Neural progenitor cell (in vitro differentiated cells): ENCODE measurements around the gene GINS3. TPM values are rescaled to one million over a fixed set of nuclear protein-coding genes. Genes with fewer than 3 reads are reported as not detected.

Experiments
- DNase-seq: peaks from one replicate; pipeline ENCODE4 v3.0.0-alpha.2; 2016; ENCODE audit warnings: low spot score
- H2AFZ ChIP-seq: fragments of 200-600 bp; sonication (generic); replicated peaks from 2 replicates; pipeline ENCODE4 v1.6.1; 2016; ENCODE audit warnings: antibody characterized with exemption
- H3F3A ChIP-seq: fragments of 200-600 bp; sonication (generic); 2 replicates; pipeline ENCODE4 v1.6.1; 2016; ENCODE audit warnings: antibody characterized with exemption, low read depth
- H3K27ac ChIP-seq: fragments of 200-600 bp; sonication (generic); 2 replicates; pipeline ENCODE4 v1.5.1; 2016; ENCODE audit warnings: mild to moderate bottlenecking
- H3K27me3 ChIP-seq: fragments of 200-600 bp; sonication (generic); 2 replicates; pipeline ENCODE4 v1.6.1; 2016; ENCODE audit warnings: mild to moderate bottlenecking, moderate library complexity
- H3K36me3 ChIP-seq: fragments of 200-600 bp; sonication (generic); 2 replicates; pipeline ENCODE4 v1.5.1; 2016
- H3K4me1 ChIP-seq: fragments of 200-600 bp; sonication (generic); 2 replicates; pipeline ENCODE4 v1.6.1; 2016; ENCODE audit warnings: mixed run types
- H3K4me2 ChIP-seq: fragments of 200-600 bp; sonication (generic); 2 replicates; pipeline ENCODE4 v1.6.1; 2016
- H3K4me3 ChIP-seq: fragments of 200-600 bp; sonication (generic); 2 replicates; pipeline ENCODE4 v1.5.1; 2016
- H3K79me2 ChIP-seq: fragments of 200-600 bp; sonication (generic); 2 replicates; pipeline ENCODE4 v1.6.1; 2016; ENCODE audit warnings: low read depth
- H3K9ac ChIP-seq: fragments of 200-600 bp; sonication (generic); 2 replicates; pipeline ENCODE4 v1.6.1; 2016
- H3K9me3 ChIP-seq: fragments of 200-600 bp; sonication (generic); 2 replicates; pipeline ENCODE4 v1.5.1; 2016; ENCODE audit warnings: low read depth
- H4K20me1 ChIP-seq: fragments of 200-600 bp; sonication (generic); 2 replicates; pipeline ENCODE4 v1.6.1; 2016; ENCODE audit warnings: low read depth
- H3K27ac Mint-ChIP-seq: 3 replicates; pipeline ENCODE4 v1.8.0; 2021; ENCODE audit warnings: mixed read lengths
- H3K27me3 Mint-ChIP-seq: 2 replicates; pipeline ENCODE4 v1.8.0; 2022; ENCODE audit warnings: low read depth, mild to moderate bottlenecking, inconsistent platforms, moderate library complexity, mixed read lengths; ENCODE audit not compliant: insufficient read depth
- H3K36me3 Mint-ChIP-seq: 3 replicates; pipeline ENCODE4 v1.8.0; 2021; ENCODE audit warnings: mixed read lengths
- H3K4me1 Mint-ChIP-seq: 3 replicates; pipeline ENCODE4 v1.8.0; 2021; ENCODE audit warnings: mixed read lengths
- H3K4me3 Mint-ChIP-seq: 3 replicates; pipeline ENCODE4 v1.8.0; 2021; ENCODE audit warnings: mild to moderate bottlenecking, moderate library complexity, mixed read lengths
- H3K9me3 Mint-ChIP-seq: 3 replicates; pipeline ENCODE4 v1.8.0; 2020; ENCODE audit warnings: mixed read lengths
- EZH2 ChIP-seq: fragments of 200-600 bp; sonication (generic); IDR thresholded peaks from 2 replicates; pipeline ENCODE4 v1.6.1; 2017; ENCODE audit warnings: antibody characterized with exemption, mild to moderate bottlenecking, moderate library complexity
- EZH2phosphoT487 ChIP-seq: fragments of 200-600 bp; sonication (generic); IDR thresholded peaks from 2 replicates; pipeline ENCODE4 v1.6.1; 2017; ENCODE audit warnings: antibody characterized with exemption
- total RNA-seq: library from RNA; depleted of rRNA; stranded (reverse); fragments of >200 nt; gene quantifications from 2 replicates; pipeline ENCODE4 v1.2.3, GENCODE V29; 2015; ENCODE audit warnings: low replicate concordance
- TF ChIP-seq, protein P1 (sequence below): fragments of 200-600 bp; sonication (generic); IDR thresholded peaks from 2 replicates; pipeline ENCODE4 v1.5.1; 2017; ENCODE audit warnings: antibody characterized with exemption, mild to moderate bottlenecking

GINS3 gene
- total RNA-seq, 1 donor from 2014 or later, result 13.4 TPM

- H3K36me3 ChIP-seq, result no peaks in the 10 kb centered on the region
- H3K27me3 Mint-ChIP-seq, result no peaks in the 10 kb centered on the region
These were observed 10.6 kb upstream of the GINS3 start for GRCh38 chr16:58381661-58382060.

GRCh38 chr16:58384437-58385055, 7.7 kb upstream of the GINS3 start:
- no peak for DNase-seq
- no peak overlapping the region for H3K27ac ChIP-seq
- no peaks in the 10 kb centered on the region for H3K36me3 ChIP-seq
- no peak overlapping the region for H3K4me2 ChIP-seq
- peaks cover 16% of the 10 kb centered on the region for H3K27me3 ChIP-seq
- Mint-ChIP-seq H3K27ac (no peak overlapping the region), H3K9me3 (no peaks in the 10 kb centered on the region), H3K27me3 (no peaks in the 10 kb centered on the region), H3K4me3 (no peak overlapping the region), H3K4me1 (no peaks in the 10 kb centered on the region), H3K36me3 (no peaks in the 10 kb centered on the region)
- no peak for TF ChIP-seq EZH2
- TF ChIP-seq, protein P1, sequence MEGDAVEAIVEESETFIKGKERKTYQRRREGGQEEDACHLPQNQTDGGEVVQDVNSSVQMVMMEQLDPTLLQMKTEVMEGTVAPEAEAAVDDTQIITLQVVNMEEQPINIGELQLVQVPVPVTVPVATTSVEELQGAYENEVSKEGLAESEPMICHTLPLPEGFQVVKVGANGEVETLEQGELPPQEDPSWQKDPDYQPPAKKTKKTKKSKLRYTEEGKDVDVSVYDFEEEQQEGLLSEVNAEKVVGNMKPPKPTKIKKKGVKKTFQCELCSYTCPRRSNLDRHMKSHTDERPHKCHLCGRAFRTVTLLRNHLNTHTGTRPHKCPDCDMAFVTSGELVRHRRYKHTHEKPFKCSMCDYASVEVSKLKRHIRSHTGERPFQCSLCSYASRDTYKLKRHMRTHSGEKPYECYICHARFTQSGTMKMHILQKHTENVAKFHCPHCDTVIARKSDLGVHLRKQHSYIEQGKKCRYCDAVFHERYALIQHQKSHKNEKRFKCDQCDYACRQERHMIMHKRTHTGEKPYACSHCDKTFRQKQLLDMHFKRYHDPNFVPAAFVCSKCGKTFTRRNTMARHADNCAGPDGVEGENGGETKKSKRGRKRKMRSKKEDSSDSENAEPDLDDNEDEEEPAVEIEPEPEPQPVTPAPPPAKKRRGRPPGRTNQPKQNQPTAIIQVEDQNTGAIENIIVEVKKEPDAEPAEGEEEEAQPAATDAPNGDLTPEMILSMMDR, result no peak
- no peak for TF ChIP-seq EZH2phosphoT487
- H3K4me3 ChIP-seq, result no peak overlapping the region
- H3K4me1 ChIP-seq, result no peaks in the 10 kb centered on the region
- no peaks in the 10 kb centered on the region for H4K20me1 ChIP-seq
- H2AFZ ChIP-seq, result peak overlapping the region; percentile 10
- no peak overlapping the region for H3K9ac ChIP-seq
- H3K79me2 ChIP-seq, result no peaks in the 10 kb centered on the region
- H3F3A ChIP-seq, result no peaks in the 10 kb centered on the region
- no peaks in the 10 kb centered on the region for H3K9me3 ChIP-seq

More at GRCh38 chr16:58381661-58382060, 10.6 kb upstream of the GINS3 start:
- no peak overlapping the region for H3K27ac ChIP-seq
- TF ChIP-seq, protein P1, result no peak
- TF ChIP-seq EZH2phosphoT487, result no peak
- TF ChIP-seq EZH2, result no peak
- H4K20me1 ChIP-seq, result no peaks in the 10 kb centered on the region
- H3K9me3 ChIP-seq, result no peaks in the 10 kb centered on the region
- H3K79me2 ChIP-seq, result no peaks in the 10 kb centered on the region
- H3F3A ChIP-seq, result no peaks in the 10 kb centered on the region
- Mint-ChIP-seq H3K27ac (no peak overlapping the region), H3K9me3 (no peaks in the 10 kb centered on the region), H3K4me1 (no peaks in the 10 kb centered on the region), H3K4me3 (no peak overlapping the region), H3K36me3 (no peaks in the 10 kb centered on the region)
- no peak overlapping the region for H2AFZ ChIP-seq
- no peaks in the 10 kb centered on the region for H3K27me3 ChIP-seq
- no peak overlapping the region for H3K4me2 ChIP-seq
- no peaks in the 10 kb centered on the region for H3K4me1 ChIP-seq
- H3K9ac ChIP-seq, result no peak overlapping the region
- H3K4me3 ChIP-seq, result no peak overlapping the region
- no peak for DNase-seq

DNA sequence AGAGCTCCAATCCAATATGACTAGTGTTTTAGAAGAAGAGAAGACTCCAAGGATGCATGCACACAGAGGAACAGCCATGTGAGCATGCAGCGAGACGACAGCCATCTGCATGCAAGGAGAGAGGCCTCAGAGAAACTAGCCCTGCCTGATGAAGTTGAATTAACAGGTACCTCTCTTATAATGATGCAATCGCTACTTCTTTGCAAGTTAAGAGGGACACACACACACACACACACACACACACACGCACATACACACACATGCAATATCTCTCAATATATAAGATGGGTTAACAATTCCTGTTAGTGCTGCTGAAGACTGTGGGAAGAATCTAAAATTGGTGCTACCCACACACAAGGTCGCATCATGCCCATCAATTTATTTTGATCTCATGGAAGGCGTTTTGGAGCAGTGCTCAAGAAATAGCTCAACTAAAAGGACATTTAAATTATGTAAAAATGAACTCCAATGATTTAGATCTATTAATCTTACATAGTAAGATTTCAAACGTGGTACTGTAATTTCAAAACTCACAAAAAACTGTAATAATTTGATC, 7.0 kb upstream of the GINS3 start:
- peaks cover 23% of the 10 kb centered on the region for H3K27me3 ChIP-seq
- DNase-seq, result no peak
- H3K4me3 Mint-ChIP-seq, result no peak overlapping the region

More for the DNA sequence above, 7.0 kb upstream of the GINS3 start:
- Histone ChIP-seq H4K20me1 (no peaks in the 10 kb centered on the region), H3F3A (no peaks in the 10 kb centered on the region), H3K9ac (no peak overlapping the region), H2AFZ (no peak overlapping the region), H3K9me3 (no peaks in the 10 kb centered on the region), H3K79me2 (no peaks in the 10 kb centered on the region), H3K36me3 (no peaks in the 10 kb centered on the region), H3K4me1 (no peaks in the 10 kb centered on the region), H3K4me3 (no peak overlapping the region), H3K4me2 (no peak overlapping the region), H3K27ac (no peak overlapping the region)
- Mint-ChIP-seq H3K36me3 (no peaks in the 10 kb centered on the region), H3K4me1 (no peaks in the 10 kb centered on the region), H3K27ac (no peak overlapping the region), H3K27me3 (no peaks in the 10 kb centered on the region), H3K9me3 (no peaks in the 10 kb centered on the region)
- TF ChIP-seq, protein P1, result no peak
- no peak for TF ChIP-seq EZH2phosphoT487
- no peak for TF ChIP-seq EZH2
